ENCODE data around the gene SRCIN1.

- no peak for TF ChIP-seq CTCF (IDR thresholded peaks at IDR 0.05 in 4 of 5, conservative IDR thresholded peaks at IDR 0.05 in 1 of 5)
- no peak for TF ChIP-seq POLR2A (IDR thresholded peaks at IDR 0.05)
These were observed 13.3 kb downstream of the SRCIN1 start for GRCh38 chr17:38592487-38592886.

Measured in gastrocnemius medialis (tissue), 4 donors.